GM12801 (cell line): ENCODE measurements around the gene RAB4B.

ENCODE experiments used
- TF ChIP-seq, protein P1 (sequence below): IDR thresholded peaks from one replicate; pipeline ENCODE4 v1.5.1; 2011; ENCODE audit warnings: control low read depth; ENCODE audit not compliant: insufficient read length; ENCODE audit errors: extremely low read depth

Gene RAB4B

DNA sequence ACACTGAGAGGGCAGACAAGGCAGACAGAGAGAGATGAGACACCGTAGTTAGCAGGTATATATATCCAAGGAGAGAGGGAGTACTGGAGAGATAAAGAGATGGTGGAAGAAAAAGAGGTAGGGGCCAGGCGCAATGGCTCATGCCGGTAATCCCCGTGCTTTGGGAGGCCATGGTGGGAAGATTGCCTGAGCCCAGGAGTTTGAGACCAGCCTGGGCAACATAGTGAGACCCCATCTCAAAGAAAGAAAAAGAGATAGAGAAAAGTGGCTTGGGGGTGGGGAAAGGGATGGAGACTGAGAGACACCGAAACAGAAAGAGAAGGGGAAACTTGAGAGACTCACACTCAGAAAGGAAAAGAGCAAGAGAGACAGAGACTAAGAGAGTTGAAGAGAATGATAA lies 2.5 kb downstream of the RAB4B start:
- TF ChIP-seq, protein P1, sequence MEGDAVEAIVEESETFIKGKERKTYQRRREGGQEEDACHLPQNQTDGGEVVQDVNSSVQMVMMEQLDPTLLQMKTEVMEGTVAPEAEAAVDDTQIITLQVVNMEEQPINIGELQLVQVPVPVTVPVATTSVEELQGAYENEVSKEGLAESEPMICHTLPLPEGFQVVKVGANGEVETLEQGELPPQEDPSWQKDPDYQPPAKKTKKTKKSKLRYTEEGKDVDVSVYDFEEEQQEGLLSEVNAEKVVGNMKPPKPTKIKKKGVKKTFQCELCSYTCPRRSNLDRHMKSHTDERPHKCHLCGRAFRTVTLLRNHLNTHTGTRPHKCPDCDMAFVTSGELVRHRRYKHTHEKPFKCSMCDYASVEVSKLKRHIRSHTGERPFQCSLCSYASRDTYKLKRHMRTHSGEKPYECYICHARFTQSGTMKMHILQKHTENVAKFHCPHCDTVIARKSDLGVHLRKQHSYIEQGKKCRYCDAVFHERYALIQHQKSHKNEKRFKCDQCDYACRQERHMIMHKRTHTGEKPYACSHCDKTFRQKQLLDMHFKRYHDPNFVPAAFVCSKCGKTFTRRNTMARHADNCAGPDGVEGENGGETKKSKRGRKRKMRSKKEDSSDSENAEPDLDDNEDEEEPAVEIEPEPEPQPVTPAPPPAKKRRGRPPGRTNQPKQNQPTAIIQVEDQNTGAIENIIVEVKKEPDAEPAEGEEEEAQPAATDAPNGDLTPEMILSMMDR: no peak

DNA sequence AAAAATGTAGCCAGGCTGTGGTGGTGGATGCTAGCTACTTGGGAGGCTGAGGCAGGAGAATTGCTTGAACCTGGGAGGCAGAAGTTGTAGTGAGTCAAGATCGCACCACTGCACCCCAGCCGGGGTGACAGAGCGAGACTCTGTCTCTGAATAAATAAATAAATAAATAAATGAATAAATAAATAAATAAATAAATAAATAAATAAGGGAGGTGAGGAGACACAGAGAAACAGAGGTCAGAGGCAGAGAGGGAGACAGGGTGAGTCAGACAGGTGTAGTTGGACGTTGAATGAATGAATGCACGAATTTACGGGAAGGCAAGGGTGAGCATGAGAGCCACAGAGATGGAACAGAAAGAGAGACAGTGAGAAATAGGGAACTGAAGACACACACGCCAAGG lies 3.1 kb downstream of the RAB4B start:
- TF ChIP-seq, protein P1: no peak

DNA sequence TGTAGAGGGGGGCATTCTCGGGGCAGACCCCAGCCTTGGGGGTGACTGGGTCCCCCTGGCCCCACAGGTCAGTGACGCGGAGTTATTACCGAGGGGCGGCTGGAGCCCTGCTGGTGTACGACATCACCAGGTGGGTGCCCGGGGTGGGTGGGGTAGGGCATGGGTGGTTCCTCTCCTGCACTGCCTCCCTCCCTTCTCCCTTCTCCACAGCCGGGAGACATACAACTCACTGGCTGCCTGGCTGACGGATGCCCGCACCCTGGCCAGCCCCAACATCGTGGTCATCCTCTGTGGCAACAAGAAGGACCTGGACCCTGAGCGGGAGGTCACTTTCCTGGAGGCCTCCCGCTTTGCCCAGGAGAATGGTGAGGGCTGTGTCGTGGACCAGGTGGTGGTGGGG lies 5.7 kb downstream of the RAB4B start:
- TF ChIP-seq, protein P1: no peak

DNA sequence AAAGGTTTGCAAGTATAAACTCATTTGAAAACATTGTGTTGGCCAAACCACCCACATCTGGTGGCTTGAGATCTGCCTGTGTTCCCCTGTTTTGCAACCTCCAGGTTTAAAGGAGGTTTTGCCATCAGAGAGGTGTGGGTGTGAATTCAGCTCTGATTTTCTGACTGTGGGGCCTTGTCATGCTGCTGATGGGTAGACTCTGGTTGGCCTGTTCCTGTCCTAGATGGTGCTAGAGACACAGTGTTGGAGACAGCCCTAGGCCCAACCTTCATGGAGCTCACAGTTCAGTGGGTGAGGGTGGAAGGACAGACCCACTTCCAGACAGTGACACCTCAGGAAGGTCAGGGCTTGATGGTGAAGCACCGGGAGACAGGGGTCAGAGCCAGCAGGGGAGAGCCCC lies 7.5 kb downstream of the RAB4B start:
- TF ChIP-seq, protein P1: no peak

DNA sequence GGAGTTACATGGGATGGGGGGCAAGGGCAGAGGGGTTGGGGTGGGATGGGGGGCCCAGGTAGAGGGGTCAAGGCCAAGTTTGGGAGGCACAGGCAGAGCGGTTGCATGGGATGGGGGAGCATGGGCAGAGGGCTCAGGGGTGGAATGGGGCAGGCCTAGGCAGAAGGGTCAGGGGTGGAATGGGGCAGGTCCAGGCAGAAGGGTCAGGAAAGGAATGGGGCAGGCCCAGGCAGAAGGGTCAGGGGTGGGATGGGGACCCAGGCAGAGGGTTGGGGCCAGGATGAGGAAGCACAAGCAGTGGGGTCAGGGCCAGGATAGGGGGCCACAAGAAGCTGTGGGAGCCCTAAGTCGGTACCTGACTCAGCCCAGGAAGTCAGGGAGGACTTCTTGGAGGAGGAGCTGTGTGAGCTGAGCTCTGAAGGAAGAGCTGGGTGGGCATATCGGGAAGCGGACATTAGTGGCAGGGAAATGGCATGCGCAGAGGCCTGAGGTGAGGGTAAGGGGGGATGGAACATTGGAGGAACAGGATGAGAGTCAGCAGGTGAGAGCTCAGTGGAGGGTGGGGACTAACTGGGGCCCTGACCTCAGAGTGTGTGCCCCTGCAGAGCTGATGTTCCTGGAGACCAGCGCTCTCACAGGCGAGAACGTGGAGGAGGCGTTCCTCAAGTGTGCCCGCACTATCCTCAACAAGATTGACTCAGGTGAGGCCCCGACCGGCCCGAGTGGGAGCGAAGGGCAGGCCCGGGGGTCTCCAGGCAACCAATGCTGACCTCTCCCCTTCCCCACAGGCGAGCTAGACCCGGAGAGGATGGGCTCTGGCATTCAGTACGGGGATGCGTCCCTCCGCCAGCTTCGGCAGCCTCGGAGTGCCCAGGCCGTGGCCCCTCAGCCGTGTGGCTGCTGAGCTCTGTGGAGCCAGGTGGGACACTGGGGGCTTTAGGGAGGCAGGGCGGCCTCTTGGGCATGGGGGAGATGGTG lies 8.3 kb downstream of the RAB4B start:
- TF ChIP-seq, protein P1: no peak

DNA sequence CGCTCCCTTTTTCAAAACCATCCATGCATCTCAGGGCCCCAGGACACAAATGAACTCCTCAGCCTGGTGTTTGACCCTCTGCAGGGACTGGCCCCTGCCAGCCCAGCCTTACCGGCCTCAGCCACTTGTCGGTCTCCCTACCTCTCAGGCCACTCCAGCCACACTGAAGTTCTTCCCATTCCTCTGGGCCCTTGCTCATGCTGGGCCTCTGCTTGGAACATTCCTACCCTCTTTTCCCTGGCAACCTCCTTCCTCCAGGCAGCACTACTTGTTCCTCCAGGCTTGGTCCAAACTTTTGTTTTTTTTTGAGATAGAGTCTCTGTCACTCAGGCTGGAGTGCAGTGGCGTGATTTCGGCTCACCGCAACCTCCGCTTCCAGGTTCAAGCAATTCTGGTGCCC lies 13.3 kb downstream of the RAB4B start:
- TF ChIP-seq, protein P1: no peak

DNA sequence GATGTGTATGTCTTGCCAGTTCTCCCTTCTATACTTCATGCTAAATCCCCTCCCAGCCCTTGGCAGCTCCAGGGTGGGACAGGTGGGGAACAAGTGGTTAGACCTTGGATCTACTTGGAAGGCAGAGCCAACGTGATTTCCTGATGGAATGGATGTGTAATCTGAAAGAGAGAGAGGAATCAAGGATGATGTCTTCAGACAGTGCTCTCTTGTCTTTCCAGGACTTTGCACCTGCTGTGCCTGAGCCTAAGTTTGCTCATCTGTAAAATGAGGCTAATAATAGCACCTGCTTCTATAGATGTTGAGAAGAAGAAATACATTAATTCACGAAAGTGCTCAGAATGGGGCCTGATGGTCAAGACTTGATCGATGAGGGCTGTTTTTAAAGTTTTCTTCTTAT lies 13.9 kb downstream of the RAB4B start:
- TF ChIP-seq, protein P1: no peak
